ENCODE results near the gene AKAP10. TPM values are rescaled to one million over a fixed set of nuclear protein-coding genes. Genes with fewer than 3 reads are reported as not detected.
A peak's percentile ranks its signal among the peaks of the same experiment; 100 is the strongest.

The AKAP10 gene
- total RNA-seq, 1 experiment from 2014 or later: 20.2 TPM

- H3K4me1 ChIP-seq (ENCODE audit: insufficient read depth, low read length): peaks cover 4% of the 10 kb centered on the region; the same call in 1 of the 2 replicates
- Mint-ChIP-seq H3K36me3 (ENCODE audit: insufficient read depth in 1 of 3, low read depth in 3 of 3) (peaks cover 18 to 65% (median 61%) of the 10 kb centered on the region in 3 experiments), H3K27ac (peak overlapping the region in 1 of 3 experiments; percentile 30; a peak in 1 of 7 replicates), H3K27me3 (ENCODE audit: low read depth) (no peaks in the 10 kb centered on the region; the same call in 1 of the 2 replicates), H3K4me1 (peaks cover 27 to 30% of the 10 kb centered on the region in 2 experiments), H3K4me3 (no peak overlapping the region), H3K9me3 (no peaks in the 10 kb centered on the region)
- no peak overlapping the region for H2BK120ac ChIP-seq (ENCODE audit: low read depth, low read length, poor library complexity, severe bottlenecking)
- H4K20me1 ChIP-seq (ENCODE audit: control insufficient read depth, insufficient read depth, insufficient read length): no peaks in the 10 kb centered on the region
- no peak overlapping the region for H4K8ac ChIP-seq (replicated peaks; ENCODE audit: insufficient read length, low read depth, low read length)
- no peaks in the 10 kb centered on the region for H3K23me2 ChIP-seq (ENCODE audit: insufficient read length, low read depth, low read length, poor library complexity, severe bottlenecking)
- no peak overlapping the region for H3K9ac ChIP-seq (ENCODE audit: extremely low read depth, insufficient read length, low read length)
- H3K9me3 ChIP-seq (ENCODE audit: control insufficient read depth, low read depth, low read length): no peaks in the 10 kb centered on the region
- H2BK15ac ChIP-seq (ENCODE audit: low read depth, low read length): no peak overlapping the region
- H3K56ac ChIP-seq (ENCODE audit: insufficient read length, low read depth, low read length): no peak overlapping the region
- H2BK20ac ChIP-seq (ENCODE audit: low read depth, low read length, poor library complexity, severe bottlenecking): no peak overlapping the region
- H2BK5ac ChIP-seq (ENCODE audit: insufficient read length, low read length): no peak overlapping the region
- no peak overlapping the region for H3K27ac ChIP-seq (ENCODE audit: insufficient read length, low read depth, low read length)
- no peak overlapping the region for H3K18ac ChIP-seq (ENCODE audit: insufficient read length, low read depth, low read length)
- H3K4ac ChIP-seq (ENCODE audit: low read depth, low read length): no peak overlapping the region
- no peak overlapping the region for H3K4me2 ChIP-seq (ENCODE audit: insufficient read depth, insufficient read length, low read length)
- no peak overlapping the region for H4K91ac ChIP-seq (ENCODE audit: insufficient read length, low read depth, low read length)
- no peak overlapping the region for H3K23ac ChIP-seq (ENCODE audit: insufficient read length, low read depth, low read length)
- no peak overlapping the region for H3K14ac ChIP-seq (ENCODE audit: insufficient read depth, low read length)
- H2AFZ ChIP-seq (ENCODE audit: low read length): no peak overlapping the region
- no peaks in the 10 kb centered on the region for H3K27me3 ChIP-seq (ENCODE audit: insufficient read depth, low read length)
- H2AK5ac ChIP-seq (ENCODE audit: insufficient read length, low read length): no peak overlapping the region
- no peak overlapping the region for H4K5ac ChIP-seq (ENCODE audit: insufficient read length, low read depth, low read length)
- no peak for TF ChIP-seq CTCF (conservative IDR thresholded peaks at IDR 0.05)
- no peaks in the 10 kb centered on the region for H3K79me2 ChIP-seq (ENCODE audit: insufficient read depth, low read length)
- H3T11ph ChIP-seq (ENCODE audit: low read length): no peak overlapping the region
- H2BK12ac ChIP-seq (ENCODE audit: insufficient read length, low read depth, low read length): no peak overlapping the region
- DNase-seq: no peak
- H3K79me1 ChIP-seq (ENCODE audit: insufficient read depth, low read depth, low read length, poor library complexity, severe bottlenecking): peaks cover 6% of the 10 kb centered on the region
Observed at GRCh38 chr17:19943599-19943998, 34.0 kb downstream of the AKAP10 start.
